ENCODE measurements around the gene TMEM213. TPM values are rescaled to one million over a fixed set of nuclear protein-coding genes. Genes with fewer than 3 reads are reported as not detected.
"Not testable (repeated sequence)": the region's sequence is repeated elsewhere in the genome, so short reads cannot be mapped to it uniquely, and the experiment has no call there.

Gene TMEM213
- total RNA-seq, 3 donors from 2014 or later (not counting 1 experiment from before 2014, with no cell fraction given), result not detected

GRCh38 chr7:138796038-138796615 lies 1.7 kb upstream of the TMEM213 start:
- Mint-ChIP-seq H3K9me3 (no peaks in the 10 kb centered on the region), H3K4me1 (peaks cover 5% of the 10 kb centered on the region in 2 donors), H3K4me3 (no peak overlapping the region), H3K36me3 (no peaks in the 10 kb centered on the region), H3K27me3 (ENCODE audit: low read depth in 2 of 2) (peaks cover 7 to 11% of the 10 kb centered on the region in 2 donors), H3K27ac (no peak overlapping the region)
- no peak for TF ChIP-seq CTCF (IDR thresholded peaks at IDR 0.05)
- ATAC-seq, result peak in 1 of 3 donors; percentile 7
- Histone ChIP-seq H3K4me1 (ENCODE audit: control insufficient read depth, insufficient read depth, low read length) (peaks cover 14% of the 10 kb centered on the region), H3K27me3 (ENCODE audit: control insufficient read depth, insufficient read depth, low read length) (no peaks in the 10 kb centered on the region), H3K9me3 (ENCODE audit: control insufficient read depth, insufficient read depth, low read length) (no peaks in the 10 kb centered on the region), H3K36me3 (ENCODE audit: control insufficient read depth, insufficient read depth, low read length) (no peaks in the 10 kb centered on the region), H3K27ac (ENCODE audit: low read length) (no peak overlapping the region), H3K4me3 (ENCODE audit: low read length) (no peak overlapping the region)
- no peak for DNase-seq
- WGBS (ENCODE audit: insufficient coverage), result 89% methylated on average over 9 of the region's 9 CpGs
- intact Hi-C loops (cut with micrococcal nuclease), result no loop called here

GRCh38 chr7:138797046-138797445 lies 748 bp upstream of the TMEM213 start:
- DNase-seq; H3K9me3 ChIP-seq (ENCODE audit: control insufficient read depth, insufficient read depth, low read length); intact Hi-C loops (cut with micrococcal nuclease); H3K36me3 Mint-ChIP-seq; H3K27ac Mint-ChIP-seq; H3K4me3 Mint-ChIP-seq; H3K4me1 Mint-ChIP-seq; H3K27me3 ChIP-seq (ENCODE audit: control insufficient read depth, insufficient read depth, low read length); H3K27me3 Mint-ChIP-seq (ENCODE audit: low read depth in 2 of 2); H3K9me3 Mint-ChIP-seq; H3K27ac ChIP-seq (ENCODE audit: low read length); H3K4me3 ChIP-seq (ENCODE audit: low read length); H3K36me3 ChIP-seq (ENCODE audit: control insufficient read depth, insufficient read depth, low read length); ATAC-seq: not testable (repeated sequence)
- peaks cover 14% of the 10 kb centered on the region for H3K4me1 ChIP-seq (ENCODE audit: control insufficient read depth, insufficient read depth, low read length)
- WGBS (ENCODE audit: insufficient coverage), result 75% methylated on average over 4 of the region's 4 CpGs

GRCh38 chr7:138798836-138799235 lies 1.0 kb downstream of the TMEM213 start:
- no peaks in the 10 kb centered on the region for H3K9me3 Mint-ChIP-seq
- no peaks in the 10 kb centered on the region for H3K36me3 Mint-ChIP-seq
- H3K36me3 ChIP-seq (ENCODE audit: control insufficient read depth, insufficient read depth, low read length), result no peaks in the 10 kb centered on the region
- no peak overlapping the region for H3K27ac Mint-ChIP-seq
- no peak overlapping the region for H3K4me3 ChIP-seq (ENCODE audit: low read length)
- H3K27me3 ChIP-seq (ENCODE audit: control insufficient read depth, insufficient read depth, low read length), result no peaks in the 10 kb centered on the region
- intact Hi-C loops (cut with micrococcal nuclease), result no loop called here
- H3K27me3 Mint-ChIP-seq (ENCODE audit: low read depth in 2 of 2), result peaks cover 2 to 5% of the 10 kb centered on the region in 2 donors
- no peak for TF ChIP-seq CTCF (IDR thresholded peaks at IDR 0.05)
- DNase-seq (no peak), ATAC-seq (no peak)
- H3K4me3 Mint-ChIP-seq, result no peak overlapping the region
- no peaks in the 10 kb centered on the region for H3K9me3 ChIP-seq (ENCODE audit: control insufficient read depth, insufficient read depth, low read length)
- WGBS (ENCODE audit: insufficient coverage), result 91% methylated on average over 5 of the region's 5 CpGs
- peaks cover 14% of the 10 kb centered on the region for H3K4me1 ChIP-seq (ENCODE audit: control insufficient read depth, insufficient read depth, low read length)
- peaks cover 5% of the 10 kb centered on the region in 2 donors for H3K4me1 Mint-ChIP-seq
- H3K27ac ChIP-seq (ENCODE audit: low read length), result no peak overlapping the region

- no peak overlapping the region for H3K4me3 Mint-ChIP-seq
- H3K27ac ChIP-seq (ENCODE audit: low read length), result no peak overlapping the region
- no peaks in the 10 kb centered on the region for H3K9me3 ChIP-seq (ENCODE audit: control insufficient read depth, insufficient read depth, low read length)
- no peaks in the 10 kb centered on the region for H3K36me3 Mint-ChIP-seq
- no peaks in the 10 kb centered on the region for H3K27me3 ChIP-seq (ENCODE audit: control insufficient read depth, insufficient read depth, low read length)
- H3K4me1 Mint-ChIP-seq, result peaks cover 5% of the 10 kb centered on the region in 2 donors
- H3K27me3 Mint-ChIP-seq (ENCODE audit: low read depth in 2 of 2), result peaks cover 2 to 5% of the 10 kb centered on the region in 2 donors
- no peaks in the 10 kb centered on the region for H3K36me3 ChIP-seq (ENCODE audit: control insufficient read depth, insufficient read depth, low read length)
- peaks cover 14% of the 10 kb centered on the region for H3K4me1 ChIP-seq (ENCODE audit: control insufficient read depth, insufficient read depth, low read length)
- 84% methylated on average over 6 of the region's 7 CpGs for WGBS (ENCODE audit: insufficient coverage)
- H3K9me3 Mint-ChIP-seq, result no peaks in the 10 kb centered on the region
- no peak overlapping the region for H3K27ac Mint-ChIP-seq
- DNase-seq (no peak), ATAC-seq (no peak)
- TF ChIP-seq CTCF (IDR thresholded peaks at IDR 0.05), result no peak
- H3K4me3 ChIP-seq (ENCODE audit: low read length), result no peak overlapping the region
- intact Hi-C loops (cut with micrococcal nuclease), result no loop called here
Measured at GRCh38 chr7:138799336-138800000, 1.7 kb downstream of the TMEM213 start.

Measured in natural killer cell (primary cell).